IMR-90 (cell line): Measurements from ENCODE around the gene CFAP73. TPM values are rescaled to one million over a fixed set of nuclear protein-coding genes. Genes with fewer than 3 reads are reported as not detected.

ENCODE experiments used
- ATAC-seq: fragments of 200-7000 bp; cut with Tn5 transposase; 2 replicates; pipeline ENCODE4 v1.9.1; 2020; ENCODE audit warnings: low read depth, mild to moderate bottlenecking, moderate library complexity
- BruUV-seq: library from RNA; stranded (reverse); fragments of 400-500 nt; replicated peaks from 2 replicates; lab custom pipeline; 2021; lab: Mats Ljungman, UMichigan
- CTCF ChIA-PET: fragments of 300-600 bp; formaldehyde crosslinking; extraction: SDS; loops from one replicate; lab custom pipeline; 2021; ENCODE audit warnings: antibody characterized with exemption; lab: Yijun Ruan, JAX
- POLR2A ChIA-PET: fragments of 300-600 bp; sonication (Branson Sonifier 250); formaldehyde crosslinking; loops from one replicate; lab custom pipeline; 2022; ENCODE audit warnings: antibody characterized with exemption; ENCODE audit not compliant: unreplicated experiment; lab: Charles Lee
- DNase-seq: peaks from one replicate; pipeline ENCODE4 v3.0.0; 2013
- H2AFZ ChIP-seq: replicated peaks from 2 replicates; pipeline ENCODE3; 2013; ENCODE audit warnings: low read length, mild to moderate bottlenecking; ENCODE audit not compliant: poor library complexity
- H2AK5ac ChIP-seq: 2 replicates; pipeline ENCODE4 v1.6.1; 2013; ENCODE audit warnings: low read depth, low read length, inconsistent platforms
- H2AK9ac ChIP-seq: replicated peaks from 2 replicates; pipeline ENCODE3; 2013; ENCODE audit warnings: mild to moderate bottlenecking, low read depth, low read length, moderate library complexity; ENCODE audit not compliant: poor library complexity
- H2BK120ac ChIP-seq: 2 replicates; pipeline ENCODE4 v1.6.1; 2013; ENCODE audit warnings: low read depth, low read length, inconsistent platforms
- H2BK15ac ChIP-seq: 3 replicates; pipeline ENCODE4 v1.6.1; 2013; ENCODE audit warnings: low read depth, low read length, inconsistent platforms
- H2BK20ac ChIP-seq: 2 replicates; pipeline ENCODE4 v1.6.1; 2013; ENCODE audit warnings: low read depth, mild to moderate bottlenecking, inconsistent platforms, low read length, moderate library complexity
- H2BK5ac ChIP-seq: 2 replicates; pipeline ENCODE4 v1.6.1; 2013; ENCODE audit warnings: mild to moderate bottlenecking, low read depth, low read length, inconsistent platforms; ENCODE audit not compliant: poor library complexity, severe bottlenecking
- H3K14ac ChIP-seq: replicated peaks from 2 replicates; pipeline ENCODE4 v1.6.1; 2013; ENCODE audit warnings: low read depth, low read length, inconsistent platforms
- H3K18ac ChIP-seq: 2 replicates; pipeline ENCODE4 v1.6.1; 2013; ENCODE audit warnings: low read depth, low read length, control low read depth
- H3K23ac ChIP-seq: 2 replicates; pipeline ENCODE4 v1.6.1; 2013; ENCODE audit warnings: low read depth, low read length, inconsistent platforms
- H3K27ac ChIP-seq: 2 replicates; pipeline ENCODE4 v1.5.1; 2013; ENCODE audit warnings: mild to moderate bottlenecking, control low read depth, low read length; ENCODE audit not compliant: insufficient read depth
- H3K27me3 ChIP-seq: 2 replicates; pipeline ENCODE4 v1.6.1; 2013; ENCODE audit warnings: low read length; ENCODE audit not compliant: control insufficient read depth, insufficient read depth
- H3K36me3 ChIP-seq: 2 replicates; pipeline ENCODE4 v1.6.1; 2013; ENCODE audit warnings: low read length, mixed read lengths; ENCODE audit not compliant: control insufficient read depth, insufficient read depth
- H3K4ac ChIP-seq: 2 replicates; pipeline ENCODE4 v1.6.1; 2013; ENCODE audit warnings: low read depth, low read length, inconsistent platforms
- H3K4me1 ChIP-seq: 2 replicates; pipeline ENCODE4 v1.6.1; 2013; ENCODE audit warnings: low read length, mixed read lengths; ENCODE audit not compliant: control insufficient read depth, insufficient read depth
- H3K4me2 ChIP-seq: 2 replicates; pipeline ENCODE4 v1.6.1; 2013; ENCODE audit warnings: low read depth, mild to moderate bottlenecking, control low read depth, low read length, moderate library complexity
- H3K4me3 ChIP-seq: 2 replicates; pipeline ENCODE4 v1.5.1; 2013; ENCODE audit warnings: low read depth, mild to moderate bottlenecking, control low read depth, low read length, moderate library complexity; ENCODE audit not compliant: insufficient read depth
- H3K56ac ChIP-seq: 2 replicates; pipeline ENCODE4 v1.6.1; 2013; ENCODE audit warnings: low read length, inconsistent platforms; ENCODE audit not compliant: insufficient read depth; ENCODE audit errors: extremely low read depth
- H3K79me1 ChIP-seq, 2 experiments: 2 replicates each; pipeline ENCODE4 v1.6.1; 2013; ENCODE audit warnings: low read length in 2 of 2, inconsistent platforms in 1 of 2, low read depth in 1 of 2
- H3K9ac ChIP-seq: 2 replicates; pipeline ENCODE4 v1.6.1; 2013; ENCODE audit warnings: low read depth, low read length, control low read depth
- H3K9me1 ChIP-seq: 2 replicates; pipeline ENCODE4 v1.6.1; 2013; ENCODE audit warnings: low read length, inconsistent platforms; ENCODE audit not compliant: insufficient read depth
- H3K9me3 ChIP-seq: 2 replicates; pipeline ENCODE4 v1.6.1; 2013; ENCODE audit warnings: low read length; ENCODE audit not compliant: control insufficient read depth, insufficient read depth
- H4K20me1 ChIP-seq: 2 replicates; pipeline ENCODE4 v1.6.1; 2013; ENCODE audit warnings: low read length, inconsistent platforms; ENCODE audit not compliant: insufficient read depth
- H4K5ac ChIP-seq: 2 replicates; pipeline ENCODE4 v1.6.1; 2013; ENCODE audit warnings: mild to moderate bottlenecking, low read depth, low read length, control low read depth
- H4K8ac ChIP-seq, 2 experiments: 2 replicates each; pipeline ENCODE4 v1.6.1; 2013; ENCODE audit warnings: low read depth in 2 of 2, low read length in 2 of 2, control low read depth in 1 of 2, inconsistent platforms in 1 of 2
- H4K91ac ChIP-seq: 2 replicates; pipeline ENCODE4 v1.6.1; 2013; ENCODE audit warnings: low read depth, low read length, inconsistent platforms; ENCODE audit not compliant: insufficient read depth
- BHLHE40 ChIP-seq: fragments of 150-350 bp; IDR thresholded peaks from 2 replicates; pipeline ENCODE4 v1.6.1; 2016; ENCODE audit warnings: mild to moderate bottlenecking, low read depth, low read length
- CTCF ChIP-seq: conservative IDR thresholded peaks from 2 replicates; pipeline ENCODE4 v1.5.1; 2012; ENCODE audit warnings: mild to moderate bottlenecking, low read depth, low read length, improper control_type of control experiment
- FOS ChIP-seq: fragments of 150-350 bp; IDR thresholded peaks from 2 replicates; pipeline ENCODE4 v1.6.1; 2016; ENCODE audit warnings: low read depth, low read length
- MAFK ChIP-seq: IDR thresholded peaks from 2 replicates; pipeline ENCODE4 v1.6.1; 2012; ENCODE audit warnings: low read depth, low read length, improper control_type of control experiment
- MAZ ChIP-seq: IDR thresholded peaks from 2 replicates; pipeline ENCODE4 v1.6.1; 2012; ENCODE audit warnings: low read depth, mild to moderate bottlenecking, low read length, improper control_type of control experiment, moderate library complexity, borderline replicate concordance
- POLR2A ChIP-seq: IDR thresholded peaks from 2 replicates; pipeline ENCODE4 v1.6.1; 2012; ENCODE audit warnings: mild to moderate bottlenecking, low read depth, low read length
- RAD21 ChIP-seq: IDR thresholded peaks from 2 replicates; pipeline ENCODE4 v1.6.1; 2012; ENCODE audit warnings: low read length, improper control_type of control experiment
- RCOR1 ChIP-seq: IDR thresholded peaks from 2 replicates; pipeline ENCODE4 v1.6.1; 2012; ENCODE audit warnings: mild to moderate bottlenecking, low read length, improper control_type of control experiment; ENCODE audit not compliant: insufficient replicate concordance
- RFX5 ChIP-seq: IDR thresholded peaks from 2 replicates; pipeline ENCODE4 v1.8.0; 2012; ENCODE audit warnings: low read depth, mild to moderate bottlenecking, low read length, moderate library complexity
- SMC3 ChIP-seq: fragments of 150-350 bp; IDR thresholded peaks from 2 replicates; pipeline ENCODE4 v1.6.1; 2016; ENCODE audit warnings: low read depth, mild to moderate bottlenecking, antibody characterized with exemption, low read length, moderate library complexity
- WGBS, 2 experiments: methylation state at CpG; one replicate each; pipeline versions ENCODE4 v1.1.5 to v1.1.7; 2013; ENCODE audit warnings: missing lambda C conversion rate in 2 of 2; ENCODE audit not compliant: insufficient read length in 1 of 2; ENCODE audit errors: extremely low coverage in 2 of 2; 5-methylcytosine and 5-hydroxymethylcytosine counted together
- dilution Hi-C: fragments of 300-500 bp; cut with HindIII; formaldehyde crosslinking; loops from one replicate; pipeline ENCODE4 v1.14.3; 2018; ENCODE audit warnings: low sequenced_read_pairs; ENCODE audit not compliant: unreplicated experiment
- in situ Hi-C: fragments of 300-500 bp; cut with MboI; formaldehyde crosslinking; loops from 3 replicates; pipeline ENCODE4 v1.14.3; 2019; ENCODE audit warnings: low sequenced_read_pairs, inconsistent platforms, mixed read lengths
- intact Hi-C: fragments of 100-400 bp; cut with micrococcal nuclease; formaldehyde crosslinking; loops from 2 replicates; pipeline ENCODE4 v1.10.0; 2022
- polyA plus RNA-seq, 3 experiments: library from polyadenylated mRNA; depleted of rRNA; stranded (reverse); fragments of >200 nt; gene quantifications; 2 replicates each; pipeline ENCODE4 v1.2.3, GENCODE V29; 2012; ENCODE audit warnings: low replicate concordance in 1 of 3
- total RNA-seq: library from RNA; depleted of rRNA; stranded (reverse); fragments of >200 nt; gene quantifications from 2 replicates; pipeline ENCODE4 v1.2.3, GENCODE V29; 2012

CFAP73 gene
- total and polyA plus RNA-seq, 2 of the 4 experiments (the other 2 are of a cell fraction): not detected

- DNase-seq: peak; percentile 78
- Histone ChIP-seq H4K91ac (no peak overlapping the region), H3K14ac (no peak overlapping the region), H3K4me2 (no peak overlapping the region), H2AFZ (peak overlapping the region; percentile 59), H3K9me1 (peaks cover 5% of the 10 kb centered on the region; the same call in 1 of the 2 replicates), H3K23ac (no peak overlapping the region), H2BK5ac (no peak overlapping the region), H3K36me3 (peaks cover 1% of the 10 kb centered on the region), H4K20me1 (no peaks in the 10 kb centered on the region), H3K27me3 (no peaks in the 10 kb centered on the region), H3K56ac (no peak overlapping the region), H3K4me3 (no peak overlapping the region), H3K18ac (no peak overlapping the region), H2BK120ac (peak overlapping the region; percentile 58; the same call in 1 of the 2 replicates), H2BK20ac (0 out of 2 replicates have a peak overlapping the region, but pooled peaks have one; percentile 47), H4K8ac (peak overlapping the region in 1 of 2 experiments; percentile 69; a peak in 1 of 4 replicates), H3K27ac (no peak overlapping the region), H3K4me1 (peaks cover 9% of the 10 kb centered on the region), H2AK5ac (peak overlapping the region; percentile 74; the same call in 1 of the 2 replicates), H4K5ac (no peak overlapping the region), H2BK15ac (peak overlapping the region; percentile 62; the same call in 1 of the 3 replicates), H2AK9ac (peak overlapping the region; percentile 80), H3K9ac (no peak overlapping the region), H3K4ac (peak overlapping the region; percentile 55), H3K79me1 (peaks cover 2 to 9% of the 10 kb centered on the region in 2 experiments; a peak in 1 of 4 replicates), H3K9me3 (no peaks in the 10 kb centered on the region)
- ChIA-PET POLR2A (no interaction called here), CTCF (interaction anchor here (0.6 to 0.7 kb wide), 8 partner anchors 23 to 1602 kb away, joined by 3 to 4 read pairs (median 3); no protein-coding TSS in a partner anchor)
- no CpG with 5 or more reads among the region's 4 CpGs for WGBS, 2 experiments
- BruUV-seq: no TSS peak
- in situ Hi-C loops (loop anchor here (5.0 to 25.0 kb wide), 2 partner anchors 230 to 1215 kb away; partner anchors contain the start of gene TBX5), intact Hi-C loops (loop anchor here (1.0 to 10.0 kb wide), 6 partner anchors 18 to 715 kb away; partner anchors contain the start of gene PLBD2), dilution Hi-C loops (no loop called here)
- peak; percentile 60 for ATAC-seq
- TF ChIP-seq MAZ: no peak
- peak; percentile 87 for TF ChIP-seq RAD21
- peak; percentile 71 for TF ChIP-seq SMC3
- no peak for TF ChIP-seq RCOR1
- TF ChIP-seq POLR2A: no peak; the same call in 1 of the 2 replicates
- TF ChIP-seq CTCF: peak; percentile 77
- TF ChIP-seq BHLHE40: no peak
- no peak for TF ChIP-seq RFX5
- no peak for TF ChIP-seq FOS
- TF ChIP-seq MAFK: no peak
Measured at GRCh38 chr12:113196990-113197389, 47.5 kb downstream of the CFAP73 start.
